ENCODE measurements around the gene ATP6V1B1.

GRCh38 chr2:70922235-70923234 is 13.2 kb upstream of the ATP6V1B1 start:
- TF ChIP-seq CTCF (IDR thresholded peaks at IDR 0.05) = no peak
- TF ChIP-seq POLR2A (IDR thresholded peaks at IDR 0.05) = no peak
- TF ChIP-seq EP300 (IDR thresholded peaks at IDR 0.05) = no peak

All from tibial nerve (tissue), 4 donors.